HepG2 (cell line): ENCODE results near the gene CMTM3. TPM values are rescaled to one million over a fixed set of nuclear protein-coding genes. Genes with fewer than 3 reads are reported as not detected.

Experiments
- AGO2 ChIP-seq: fragments of 200-400 bp; formaldehyde crosslinking; optimal IDR thresholded peaks from 2 replicates; pipeline ENCODE3; 2017; ENCODE audit warnings: mild to moderate bottlenecking, low read depth, low read length, moderate library complexity
- ERF ChIP-seq: IDR thresholded peaks from 2 replicates; pipeline ENCODE4 v1.6.1; 2018; ENCODE audit warnings: missing biosample characterization, missing genetic modification reagents
- GATAD2A ChIP-seq: IDR thresholded peaks from 2 replicates; pipeline ENCODE4 v1.6.1; 2016
- HDAC6 ChIP-seq: fragments of 200-600 bp; sonication (generic); IDR thresholded peaks from 2 replicates; pipeline ENCODE4 v1.7.0; 2017; ENCODE audit warnings: mild to moderate bottlenecking, antibody characterized with exemption, low read length, low read depth
- HMG20A ChIP-seq: IDR thresholded peaks from 2 replicates; pipeline ENCODE4 v1.6.1; 2016; ENCODE audit warnings: borderline replicate concordance
- IRX3 ChIP-seq: sonication (generic); formaldehyde crosslinking; IDR thresholded peaks from 2 replicates; pipeline ENCODE4 v1.8.1; 2023; ENCODE audit warnings: mild to moderate bottlenecking, low read depth, missing genetic modification reagents, borderline replicate concordance
- KDM1A ChIP-seq: IDR thresholded peaks from 2 replicates; pipeline ENCODE4 v1.6.1; 2016; ENCODE audit warnings: missing compliant biosample characterization
- NR3C1 ChIP-seq: sonication (generic); formaldehyde crosslinking; IDR thresholded peaks from 2 replicates; pipeline ENCODE4 v1.4.0; 2020; ENCODE audit warnings: missing genetic modification reagents
- PCBP1 ChIP-seq: fragments of 200-400 bp; formaldehyde crosslinking; IDR thresholded peaks from 2 replicates; pipeline ENCODE4 v1.6.1; 2017; ENCODE audit warnings: mild to moderate bottlenecking, low read depth, low read length, borderline replicate concordance
- PHF5A ChIP-seq: IDR thresholded peaks from one replicate; pipeline ENCODE4 v1.6.1; 2018; ENCODE audit warnings: low read depth, missing genetic modification reagents; ENCODE audit not compliant: unreplicated experiment
- SPEN ChIP-seq: sonication (generic); formaldehyde crosslinking; IDR thresholded peaks from 2 replicates; pipeline ENCODE4 v1.5.1; 2020; ENCODE audit warnings: low read depth, mild to moderate bottlenecking, missing genetic modification reagents
- YEATS2 ChIP-seq: sonication (generic); formaldehyde crosslinking; IDR thresholded peaks from 2 replicates; pipeline ENCODE4 v1.4.0; 2020; ENCODE audit warnings: missing genetic modification reagents, borderline replicate concordance
- ZFP1 ChIP-seq: IDR thresholded peaks from 2 replicates; pipeline ENCODE4 v1.6.1; 2016
- ZMYM4 ChIP-seq: sonication (generic); formaldehyde crosslinking; IDR thresholded peaks from 2 replicates; pipeline ENCODE4 v1.8.1; 2023; ENCODE audit warnings: mild to moderate bottlenecking, missing genetic modification reagents
- ZNF136 ChIP-seq: sonication (generic); formaldehyde crosslinking; IDR thresholded peaks from 2 replicates; pipeline ENCODE4 v1.8.1; 2022; ENCODE audit warnings: low read depth, mild to moderate bottlenecking, moderate library complexity, missing genetic modification reagents
- ZNF326 ChIP-seq: sonication (generic); formaldehyde crosslinking; IDR thresholded peaks from 2 replicates; pipeline ENCODE4 v1.4.0; 2020; ENCODE audit warnings: missing genetic modification reagents, borderline replicate concordance
- ZNF34 ChIP-seq: sonication (generic); formaldehyde crosslinking; IDR thresholded peaks from 2 replicates; pipeline ENCODE4 v1.4.0; 2020; ENCODE audit warnings: mild to moderate bottlenecking, missing genetic modification reagents, borderline replicate concordance
- ZNF343 ChIP-seq: sonication (generic); formaldehyde crosslinking; IDR thresholded peaks from 2 replicates; pipeline ENCODE4 v1.4.0; 2020; ENCODE audit warnings: mild to moderate bottlenecking, missing genetic modification reagents
- ZNF569 ChIP-seq: sonication (generic); formaldehyde crosslinking; IDR thresholded peaks from 2 replicates; pipeline ENCODE4 v1.5.0; 2020; ENCODE audit warnings: mild to moderate bottlenecking, missing genetic modification reagents, moderate library complexity, borderline replicate concordance
- ZNF713 ChIP-seq: sonication (generic); formaldehyde crosslinking; IDR thresholded peaks from 2 replicates; pipeline ENCODE4 v1.4.0; 2020; ENCODE audit warnings: mild to moderate bottlenecking, missing genetic modification reagents
- ZNF839 ChIP-seq: sonication (generic); formaldehyde crosslinking; IDR thresholded peaks from 2 replicates; pipeline ENCODE4 v1.4.0; 2020; ENCODE audit warnings: missing genetic modification reagents, mild to moderate bottlenecking, borderline replicate concordance
- ZSCAN20 ChIP-seq: sonication (generic); formaldehyde crosslinking; IDR thresholded peaks from 2 replicates; pipeline ENCODE4 v1.4.0; 2020; ENCODE audit warnings: missing genetic modification reagents, mild to moderate bottlenecking, borderline replicate concordance
- polyA plus RNA-seq, 8 experiments: library from polyadenylated mRNA; depleted of rRNA in 3 of 8; stranded (reverse) in 7 of 8; unstranded in 1 of 8; fragments of >200 nt; fragmentation: Illumina TruSeq in 4 of 8; extraction: Trizol in 4 of 8; gene quantifications; 2 replicates each; pipeline versions ENCODE4 v1.2.1 to v1.2.3, GENCODE V29; 2011 to 2016; ENCODE audit warnings: low read depth in 4 of 8, missing spikeins in 1 of 8, mixed read lengths in 1 of 8; ENCODE audit not compliant: insufficient read depth in 1 of 8
- total RNA-seq, 5 experiments: library from RNA; depleted of rRNA; stranded (reverse); fragments of >200 nt; fragmentation: Illumina TruSeq; extraction: Trizol; gene quantifications; 2 replicates each; pipeline ENCODE4 v1.2.3, GENCODE V29; 2016; ENCODE audit warnings: low read depth in 1 of 5
- TF ChIP-seq, protein P1 (sequence below): IDR thresholded peaks from 2 replicates; pipeline ENCODE4 v1.6.1; 2016; ENCODE audit warnings: missing genetic modification reagents, missing compliant biosample characterization
- TF ChIP-seq, protein P2 (sequence below): sonication (generic); formaldehyde crosslinking; conservative IDR thresholded peaks from 2 replicates; pipeline ENCODE4 v1.4.0; 2020; ENCODE audit warnings: missing genetic modification reagents
- TF ChIP-seq, protein P3 (sequence below): sonication (generic); formaldehyde crosslinking; IDR thresholded peaks from 2 replicates; pipeline ENCODE4 v1.5.0; 2020; ENCODE audit warnings: missing genetic modification reagents
- TF ChIP-seq, protein P4 (sequence below): sonication (generic); formaldehyde crosslinking; IDR thresholded peaks from 2 replicates; pipeline ENCODE4 v1.5.1; 2020; ENCODE audit warnings: missing genetic modification reagents, mild to moderate bottlenecking, borderline replicate concordance

The CMTM3 gene
- total and polyA plus RNA-seq, 2 of the 13 experiments (the other 11 are each of a cell fraction or from before 2014, with no cell fraction given): 29.2 to 48.7 TPM

GRCh38 chr16:66604376-66605176 is at the start of gene CMTM3 (continued):
- no peak for TF ChIP-seq HDAC6
- no peak for TF ChIP-seq ZNF326
- TF ChIP-seq ZNF343 (CRISPR knock-in tag): no peak
- TF ChIP-seq, protein P1, sequence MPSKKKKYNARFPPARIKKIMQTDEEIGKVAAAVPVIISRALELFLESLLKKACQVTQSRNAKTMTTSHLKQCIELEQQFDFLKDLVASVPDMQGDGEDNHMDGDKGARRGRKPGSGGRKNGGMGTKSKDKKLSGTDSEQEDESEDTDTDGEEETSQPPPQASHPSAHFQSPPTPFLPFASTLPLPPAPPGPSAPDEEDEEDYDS: no peak
- TF ChIP-seq ZMYM4: peak; percentile 35; the same call in 1 of the 2 replicates
- no peak for TF ChIP-seq HMG20A (CRISPR knock-in tag)
- TF ChIP-seq ZSCAN20 (CRISPR knock-in tag): peak; percentile 69; the same call in 1 of the 2 replicates
- no peak for TF ChIP-seq ZNF569 (CRISPR knock-in tag)
- no peak for TF ChIP-seq IRX3 (CRISPR knock-in tag)
- TF ChIP-seq PCBP1: no peak
- no peak for TF ChIP-seq ZNF34 (CRISPR knock-in tag)
- TF ChIP-seq, protein P2, sequence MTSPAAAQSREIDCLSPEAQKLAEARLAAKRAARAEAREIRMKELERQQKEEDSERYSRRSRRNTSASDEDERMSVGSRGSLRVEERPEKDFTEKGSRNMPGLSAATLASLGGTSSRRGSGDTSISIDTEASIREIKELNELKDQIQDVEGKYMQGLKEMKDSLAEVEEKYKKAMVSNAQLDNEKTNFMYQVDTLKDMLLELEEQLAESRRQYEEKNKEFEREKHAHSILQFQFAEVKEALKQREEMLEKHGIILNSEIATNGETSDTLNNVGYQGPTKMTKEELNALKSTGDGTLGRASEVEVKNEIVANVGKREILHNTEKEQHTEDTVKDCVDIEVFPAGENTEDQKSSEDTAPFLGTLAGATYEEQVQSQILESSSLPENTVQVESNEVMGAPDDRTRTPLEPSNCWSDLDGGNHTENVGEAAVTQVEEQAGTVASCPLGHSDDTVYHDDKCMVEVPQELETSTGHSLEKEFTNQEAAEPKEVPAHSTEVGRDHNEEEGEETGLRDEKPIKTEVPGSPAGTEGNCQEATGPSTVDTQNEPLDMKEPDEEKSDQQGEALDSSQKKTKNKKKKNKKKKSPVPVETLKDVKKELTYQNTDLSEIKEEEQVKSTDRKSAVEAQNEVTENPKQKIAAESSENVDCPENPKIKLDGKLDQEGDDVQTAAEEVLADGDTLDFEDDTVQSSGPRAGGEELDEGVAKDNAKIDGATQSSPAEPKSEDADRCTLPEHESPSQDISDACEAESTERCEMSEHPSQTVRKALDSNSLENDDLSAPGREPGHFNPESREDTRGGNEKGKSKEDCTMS (CRISPR knock-in tag): no peak
- 0 out of 2 replicates have a peak, but pooled peaks have one; percentile 1 for TF ChIP-seq GATAD2A (CRISPR knock-in tag)
- TF ChIP-seq PHF5A (CRISPR knock-in tag): no peak
- no peak for TF ChIP-seq AGO2
- no peak for TF ChIP-seq ZNF136 (CRISPR knock-in tag)
- peak; percentile 19; the same call in 1 of the 2 replicates for TF ChIP-seq ERF (CRISPR knock-in tag)
- 0 out of 2 replicates have a peak, but pooled peaks have one; percentile 19 for TF ChIP-seq SPEN (CRISPR knock-in tag)
- TF ChIP-seq, protein P3, sequence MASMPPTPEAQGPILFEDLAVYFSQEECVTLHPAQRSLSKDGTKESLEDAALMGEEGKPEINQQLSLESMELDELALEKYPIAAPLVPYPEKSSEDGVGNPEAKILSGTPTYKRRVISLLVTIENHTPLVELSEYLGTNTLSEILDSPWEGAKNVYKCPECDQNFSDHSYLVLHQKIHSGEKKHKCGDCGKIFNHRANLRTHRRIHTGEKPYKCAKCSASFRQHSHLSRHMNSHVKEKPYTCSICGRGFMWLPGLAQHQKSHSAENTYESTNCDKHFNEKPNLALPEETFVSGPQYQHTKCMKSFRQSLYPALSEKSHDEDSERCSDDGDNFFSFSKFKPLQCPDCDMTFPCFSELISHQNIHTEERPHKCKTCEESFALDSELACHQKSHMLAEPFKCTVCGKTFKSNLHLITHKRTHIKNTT (CRISPR knock-in tag): no peak
- no peak for TF ChIP-seq NR3C1 (CRISPR knock-in tag)
- TF ChIP-seq ZNF839: no peak; the same call in 1 of the 2 replicates
- TF ChIP-seq ZNF713 (CRISPR knock-in tag): no peak
- TF ChIP-seq, protein P4, sequence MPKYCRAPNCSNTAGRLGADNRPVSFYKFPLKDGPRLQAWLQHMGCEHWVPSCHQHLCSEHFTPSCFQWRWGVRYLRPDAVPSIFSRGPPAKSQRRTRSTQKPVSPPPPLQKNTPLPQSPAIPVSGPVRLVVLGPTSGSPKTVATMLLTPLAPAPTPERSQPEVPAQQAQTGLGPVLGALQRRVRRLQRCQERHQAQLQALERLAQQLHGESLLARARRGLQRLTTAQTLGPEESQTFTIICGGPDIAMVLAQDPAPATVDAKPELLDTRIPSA (CRISPR knock-in tag): no peak
- TF ChIP-seq KDM1A (CRISPR knock-in tag): no peak
- no peak for TF ChIP-seq ZFP1
- no peak for TF ChIP-seq YEATS2 (CRISPR knock-in tag)
